Measurements from ENCODE around the gene LUC7L3.
A peak's percentile ranks its signal among the peaks of the same experiment; 100 is the strongest.

DNA sequence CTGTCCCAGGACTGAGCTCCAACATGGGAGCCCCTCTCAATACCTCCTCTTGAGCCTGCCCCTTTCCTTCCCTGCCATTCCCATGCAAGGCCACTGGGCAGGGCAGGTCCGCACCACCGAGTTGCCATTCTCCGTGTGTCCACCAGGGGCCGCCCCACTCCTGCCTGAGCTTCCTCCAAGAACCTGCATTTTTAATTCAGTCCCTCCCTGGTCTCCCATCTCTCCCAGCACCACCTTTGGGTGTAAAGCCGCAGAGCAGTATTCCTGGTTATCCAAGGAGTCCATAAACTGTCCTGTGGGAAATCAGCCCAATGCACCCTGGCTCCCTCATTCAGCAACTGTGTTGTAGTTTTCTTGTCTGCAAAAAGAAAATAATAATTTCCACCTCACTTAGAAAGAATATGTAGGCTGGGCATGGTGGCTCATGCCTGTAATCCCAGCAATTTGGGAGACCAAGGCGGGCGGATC lies 63.8 kb downstream of the LUC7L3 start:
- TF ChIP-seq, protein P1, sequence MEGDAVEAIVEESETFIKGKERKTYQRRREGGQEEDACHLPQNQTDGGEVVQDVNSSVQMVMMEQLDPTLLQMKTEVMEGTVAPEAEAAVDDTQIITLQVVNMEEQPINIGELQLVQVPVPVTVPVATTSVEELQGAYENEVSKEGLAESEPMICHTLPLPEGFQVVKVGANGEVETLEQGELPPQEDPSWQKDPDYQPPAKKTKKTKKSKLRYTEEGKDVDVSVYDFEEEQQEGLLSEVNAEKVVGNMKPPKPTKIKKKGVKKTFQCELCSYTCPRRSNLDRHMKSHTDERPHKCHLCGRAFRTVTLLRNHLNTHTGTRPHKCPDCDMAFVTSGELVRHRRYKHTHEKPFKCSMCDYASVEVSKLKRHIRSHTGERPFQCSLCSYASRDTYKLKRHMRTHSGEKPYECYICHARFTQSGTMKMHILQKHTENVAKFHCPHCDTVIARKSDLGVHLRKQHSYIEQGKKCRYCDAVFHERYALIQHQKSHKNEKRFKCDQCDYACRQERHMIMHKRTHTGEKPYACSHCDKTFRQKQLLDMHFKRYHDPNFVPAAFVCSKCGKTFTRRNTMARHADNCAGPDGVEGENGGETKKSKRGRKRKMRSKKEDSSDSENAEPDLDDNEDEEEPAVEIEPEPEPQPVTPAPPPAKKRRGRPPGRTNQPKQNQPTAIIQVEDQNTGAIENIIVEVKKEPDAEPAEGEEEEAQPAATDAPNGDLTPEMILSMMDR (IDR thresholded peaks at IDR 0.05) = peak; percentile 98
- TF ChIP-seq ZFX (IDR thresholded peaks at IDR 0.05; ENCODE audit: borderline replicate concordance) = no peak
